ENCODE results near the gene SYT1. TPM values are rescaled to one million over a fixed set of nuclear protein-coding genes. Genes with fewer than 3 reads are reported as not detected.

The SYT1 gene
- total RNA-seq, 1 experiment from 2014 or later, result 15.8 TPM

DNA sequence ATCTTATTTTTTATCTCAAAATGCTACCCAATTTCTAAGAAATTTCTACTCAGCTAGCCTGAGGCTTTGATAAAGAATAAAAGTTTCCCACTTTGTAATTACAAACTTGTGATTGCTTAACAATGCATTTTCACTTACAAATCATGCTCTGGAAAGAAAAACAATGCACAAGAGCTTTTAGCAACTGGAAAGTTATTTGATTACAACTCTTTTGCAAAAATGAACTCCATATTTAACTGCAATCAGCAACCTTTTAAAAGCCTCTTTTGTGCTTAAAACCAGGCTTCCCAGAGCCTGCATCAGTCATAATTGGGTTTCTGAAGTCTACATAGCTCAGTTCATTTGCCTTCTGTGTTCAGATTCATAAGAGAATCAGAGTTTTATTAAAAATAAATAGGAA lies 431.0 kb downstream of the SYT1 start:
- Histone ChIP-seq H2AFZ (ENCODE audit: low read length) (no peak overlapping the region), H3K14ac (ENCODE audit: insufficient read depth, low read length) (no peak overlapping the region), H3K23me2 (ENCODE audit: insufficient read length, low read depth, low read length, poor library complexity, severe bottlenecking) (no peaks in the 10 kb centered on the region), H3K4ac (ENCODE audit: low read depth, low read length) (no peak overlapping the region), H4K8ac (replicated peaks; ENCODE audit: insufficient read length, low read depth, low read length) (no peak overlapping the region), H2BK12ac (ENCODE audit: insufficient read length, low read depth, low read length) (no peak overlapping the region), H3K9ac (ENCODE audit: extremely low read depth, insufficient read length, low read length) (no peak overlapping the region), H2BK120ac (ENCODE audit: low read depth, low read length, poor library complexity, severe bottlenecking) (no peak overlapping the region), H3K79me1 (ENCODE audit: insufficient read depth, low read depth, low read length, poor library complexity, severe bottlenecking) (no peaks in the 10 kb centered on the region), H2AK5ac (ENCODE audit: insufficient read length, low read length) (no peak overlapping the region), H3K27me3 (ENCODE audit: insufficient read depth, low read length) (no peaks in the 10 kb centered on the region), H4K20me1 (ENCODE audit: control insufficient read depth, insufficient read depth, insufficient read length) (no peaks in the 10 kb centered on the region), H4K91ac (ENCODE audit: insufficient read length, low read depth, low read length) (no peak overlapping the region), H3K4me2 (ENCODE audit: insufficient read depth, insufficient read length, low read length) (no peak overlapping the region), H2BK5ac (ENCODE audit: insufficient read length, low read length) (no peak overlapping the region), H2BK20ac (ENCODE audit: low read depth, low read length, poor library complexity, severe bottlenecking) (no peak overlapping the region), H3T11ph (ENCODE audit: low read length) (no peak overlapping the region), H3K4me1 (ENCODE audit: insufficient read depth, low read length) (no peaks in the 10 kb centered on the region), H4K5ac (ENCODE audit: insufficient read length, low read depth, low read length) (no peak overlapping the region), H2BK15ac (ENCODE audit: low read depth, low read length) (no peak overlapping the region), H3K9me3 (ENCODE audit: control insufficient read depth, low read depth, low read length) (no peaks in the 10 kb centered on the region), H3K79me2 (ENCODE audit: insufficient read depth, low read length) (no peaks in the 10 kb centered on the region), H3K23ac (ENCODE audit: insufficient read length, low read depth, low read length) (no peak overlapping the region), H3K27ac (ENCODE audit: insufficient read length, low read depth, low read length) (no peak overlapping the region), H3K56ac (ENCODE audit: insufficient read length, low read depth, low read length) (no peak overlapping the region), H3K18ac (ENCODE audit: insufficient read length, low read depth, low read length) (no peak overlapping the region)
- H3K4me1 Mint-ChIP-seq, result peaks cover 0 to 8% of the 10 kb centered on the region in 2 experiments; a peak in 1 of 4 replicates
- no peaks in the 10 kb centered on the region for H3K9me3 Mint-ChIP-seq
- peaks cover 4 to 21% (median 20%) of the 10 kb centered on the region in 3 experiments; a peak in 5 of 7 replicates for H3K36me3 Mint-ChIP-seq (ENCODE audit: insufficient read depth in 1 of 3, low read depth in 3 of 3)
- H3K27ac Mint-ChIP-seq, result no peak overlapping the region
- no peak for DNase-seq
- no peaks in the 10 kb centered on the region for H3K27me3 Mint-ChIP-seq (ENCODE audit: low read depth)
- H3K4me3 Mint-ChIP-seq, result no peak overlapping the region
- TF ChIP-seq, protein P1, sequence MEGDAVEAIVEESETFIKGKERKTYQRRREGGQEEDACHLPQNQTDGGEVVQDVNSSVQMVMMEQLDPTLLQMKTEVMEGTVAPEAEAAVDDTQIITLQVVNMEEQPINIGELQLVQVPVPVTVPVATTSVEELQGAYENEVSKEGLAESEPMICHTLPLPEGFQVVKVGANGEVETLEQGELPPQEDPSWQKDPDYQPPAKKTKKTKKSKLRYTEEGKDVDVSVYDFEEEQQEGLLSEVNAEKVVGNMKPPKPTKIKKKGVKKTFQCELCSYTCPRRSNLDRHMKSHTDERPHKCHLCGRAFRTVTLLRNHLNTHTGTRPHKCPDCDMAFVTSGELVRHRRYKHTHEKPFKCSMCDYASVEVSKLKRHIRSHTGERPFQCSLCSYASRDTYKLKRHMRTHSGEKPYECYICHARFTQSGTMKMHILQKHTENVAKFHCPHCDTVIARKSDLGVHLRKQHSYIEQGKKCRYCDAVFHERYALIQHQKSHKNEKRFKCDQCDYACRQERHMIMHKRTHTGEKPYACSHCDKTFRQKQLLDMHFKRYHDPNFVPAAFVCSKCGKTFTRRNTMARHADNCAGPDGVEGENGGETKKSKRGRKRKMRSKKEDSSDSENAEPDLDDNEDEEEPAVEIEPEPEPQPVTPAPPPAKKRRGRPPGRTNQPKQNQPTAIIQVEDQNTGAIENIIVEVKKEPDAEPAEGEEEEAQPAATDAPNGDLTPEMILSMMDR (conservative IDR thresholded peaks at IDR 0.05), result no peak

Data from H9 (cell line).